Measurements from ENCODE around the gene SOX3. TPM values are rescaled to one million over a fixed set of nuclear protein-coding genes. Genes with fewer than 3 reads are reported as not detected.

Gene SOX3
- not detected for total RNA-seq
- long read RNA-seq = 0 reads

DNA sequence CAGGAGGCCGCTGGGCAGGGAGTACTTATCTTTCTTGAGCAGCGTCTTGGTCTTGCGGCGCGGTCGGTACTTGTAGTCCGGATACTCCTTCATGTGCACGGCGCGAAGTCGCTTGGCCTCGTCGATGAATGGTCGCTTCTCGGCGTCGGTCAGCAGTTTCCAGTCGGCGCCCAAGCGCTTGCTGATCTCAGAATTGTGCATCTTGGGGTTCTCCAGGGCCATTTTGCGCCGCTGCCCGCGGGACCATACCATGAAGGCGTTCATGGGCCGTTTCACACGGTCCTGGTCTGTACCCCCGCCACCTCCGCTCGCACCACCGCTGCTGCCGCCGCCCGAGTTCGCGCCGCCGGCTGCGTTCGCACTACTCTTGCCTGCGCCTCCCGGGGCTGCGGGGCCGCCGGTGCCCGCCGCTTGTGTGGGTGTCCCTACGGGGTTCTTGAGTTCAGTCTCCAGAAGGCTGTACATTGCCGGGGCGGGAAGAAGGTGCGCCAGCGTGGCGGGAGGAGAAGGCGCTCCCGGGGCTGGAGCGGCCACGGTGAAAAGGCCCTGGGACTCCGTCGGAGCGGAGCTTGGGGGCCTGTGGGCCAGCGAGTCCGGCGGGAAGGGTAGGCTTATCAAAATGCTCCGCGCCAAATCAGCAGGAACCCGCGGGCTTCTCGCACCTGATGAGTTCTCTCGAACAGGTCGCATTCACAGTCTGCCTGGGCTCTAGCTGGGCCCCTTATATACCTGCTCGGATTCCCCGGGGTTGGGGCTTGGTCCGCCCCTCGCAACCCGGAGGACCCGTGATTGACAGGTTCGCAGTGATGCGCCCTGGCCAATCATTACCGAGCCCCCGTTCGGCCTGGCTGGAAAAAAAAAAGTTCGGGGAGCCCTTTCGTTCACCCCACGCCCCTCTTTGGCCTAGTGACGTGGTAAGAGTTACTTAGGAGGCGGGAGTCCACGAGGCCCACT is at the start of gene SOX3:
TSS of gene SOX3 (minus strand) at position 699 of the 954 bp plus-strand sequence. CDS start at position 690, 9 bp downstream.
- no peak for DNase-seq
- no peak for ATAC-seq
- Histone ChIP-seq H3K4me1 (no peaks in the 10 kb centered on the region), H3K4me3 (peak within 1 kb of the TSS; percentile 21), H3K36me3 (no peaks in the 10 kb centered on the region), H3K27ac (no peak within 1 kb of the TSS), H3K9me3 (no peaks in the 10 kb centered on the region), H3K27me3 (ENCODE audit: low read depth) (peaks cover 69% of the 10 kb centered on the region)
- TF ChIP-seq, protein P1, sequence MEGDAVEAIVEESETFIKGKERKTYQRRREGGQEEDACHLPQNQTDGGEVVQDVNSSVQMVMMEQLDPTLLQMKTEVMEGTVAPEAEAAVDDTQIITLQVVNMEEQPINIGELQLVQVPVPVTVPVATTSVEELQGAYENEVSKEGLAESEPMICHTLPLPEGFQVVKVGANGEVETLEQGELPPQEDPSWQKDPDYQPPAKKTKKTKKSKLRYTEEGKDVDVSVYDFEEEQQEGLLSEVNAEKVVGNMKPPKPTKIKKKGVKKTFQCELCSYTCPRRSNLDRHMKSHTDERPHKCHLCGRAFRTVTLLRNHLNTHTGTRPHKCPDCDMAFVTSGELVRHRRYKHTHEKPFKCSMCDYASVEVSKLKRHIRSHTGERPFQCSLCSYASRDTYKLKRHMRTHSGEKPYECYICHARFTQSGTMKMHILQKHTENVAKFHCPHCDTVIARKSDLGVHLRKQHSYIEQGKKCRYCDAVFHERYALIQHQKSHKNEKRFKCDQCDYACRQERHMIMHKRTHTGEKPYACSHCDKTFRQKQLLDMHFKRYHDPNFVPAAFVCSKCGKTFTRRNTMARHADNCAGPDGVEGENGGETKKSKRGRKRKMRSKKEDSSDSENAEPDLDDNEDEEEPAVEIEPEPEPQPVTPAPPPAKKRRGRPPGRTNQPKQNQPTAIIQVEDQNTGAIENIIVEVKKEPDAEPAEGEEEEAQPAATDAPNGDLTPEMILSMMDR (IDR thresholded peaks at IDR 0.05) = no peak
- intact Hi-C loops (cut with DNase I) = no loop called here

DNA sequence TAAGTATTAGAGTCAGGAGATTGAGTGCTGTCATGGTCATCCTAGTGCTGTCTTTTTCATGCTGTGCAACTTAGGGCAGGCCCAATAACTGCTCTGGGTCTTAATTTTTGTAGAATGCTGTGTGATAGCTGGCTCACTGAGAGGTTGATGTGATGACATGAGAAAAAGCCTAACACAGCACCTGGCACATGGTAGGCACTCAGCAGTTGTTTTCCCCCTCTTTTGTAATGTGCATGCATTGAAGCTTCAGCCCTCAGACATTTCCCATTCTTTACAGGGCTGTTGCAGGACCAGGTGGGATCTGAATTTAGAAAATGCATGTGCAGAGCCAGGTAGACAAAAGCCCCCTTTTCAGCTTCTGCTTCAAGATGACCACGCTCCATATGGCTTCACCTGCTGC is 44.1 kb upstream of the SOX3 start:
- ATAC-seq (no peak), DNase-seq (no peak)
- Histone ChIP-seq H3K36me3 (no peaks in the 10 kb centered on the region), H3K4me1 (no peaks in the 10 kb centered on the region), H3K9me3 (no peaks in the 10 kb centered on the region), H3K27ac (no peak overlapping the region), H3K27me3 (ENCODE audit: low read depth) (no peaks in the 10 kb centered on the region), H3K4me3 (no peak overlapping the region)
- intact Hi-C loops (cut with DNase I) = no loop called here
- TF ChIP-seq, protein P1 (IDR thresholded peaks at IDR 0.05) = no peak

DNA sequence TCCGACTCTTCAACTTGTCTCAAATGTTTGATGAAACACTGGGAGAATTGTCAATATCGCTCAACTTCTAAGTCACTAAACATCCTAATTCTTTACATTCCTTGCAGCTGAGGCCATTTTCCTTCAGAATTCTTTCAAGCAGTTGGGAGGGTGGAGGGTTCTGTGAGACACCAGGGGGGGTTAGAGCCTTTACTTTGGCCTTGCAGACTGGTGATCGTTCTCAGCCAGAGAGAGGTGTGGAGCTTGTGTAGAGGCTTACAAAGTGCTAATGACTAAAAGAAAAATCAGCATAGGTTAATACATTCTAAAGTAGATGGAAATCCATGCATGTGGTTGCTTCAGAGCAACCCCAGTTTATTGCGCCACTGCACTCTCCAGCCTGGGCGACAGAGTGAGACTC is 21.3 kb upstream of the SOX3 start:
- Histone ChIP-seq H3K27ac (no peak overlapping the region), H3K4me3 (no peak overlapping the region), H3K4me1 (no peaks in the 10 kb centered on the region), H3K36me3 (no peaks in the 10 kb centered on the region), H3K27me3 (ENCODE audit: low read depth) (no peaks in the 10 kb centered on the region), H3K9me3 (no peaks in the 10 kb centered on the region)
- intact Hi-C loops (cut with DNase I) = no loop called here
- ATAC-seq (no peak), DNase-seq (no peak)
- TF ChIP-seq, protein P1 (IDR thresholded peaks at IDR 0.05) = no peak

DNA sequence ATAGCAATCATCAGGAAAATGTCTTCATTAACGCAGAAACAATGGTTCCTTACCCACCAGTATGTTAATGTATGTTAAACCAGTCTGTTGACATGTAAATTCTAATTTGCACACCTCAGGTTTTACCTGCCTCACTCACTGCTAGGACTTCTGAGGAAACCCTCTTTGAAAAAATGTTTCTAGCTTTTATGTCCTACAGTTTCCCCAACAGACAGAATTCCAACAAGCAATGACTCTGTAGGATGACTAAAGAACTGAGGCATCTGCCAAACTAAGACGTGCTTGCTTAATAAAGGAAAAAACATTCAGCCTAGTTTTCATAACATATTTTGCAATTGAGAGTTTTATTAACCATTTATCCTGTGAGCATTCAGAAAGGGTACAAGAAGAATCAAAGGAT is 20.6 kb upstream of the SOX3 start:
- ATAC-seq (no peak), DNase-seq (no peak)
- H3K9me3 ChIP-seq = no peaks in the 10 kb centered on the region
- no peak overlapping the region for H3K27ac ChIP-seq
- intact Hi-C loops (cut with DNase I) = no loop called here
- TF ChIP-seq, protein P1 (IDR thresholded peaks at IDR 0.05) = no peak
- no peaks in the 10 kb centered on the region for H3K27me3 ChIP-seq (ENCODE audit: low read depth)
- H3K36me3 ChIP-seq = no peaks in the 10 kb centered on the region
- H3K4me3 ChIP-seq = no peak overlapping the region
- H3K4me1 ChIP-seq = no peaks in the 10 kb centered on the region

DNA sequence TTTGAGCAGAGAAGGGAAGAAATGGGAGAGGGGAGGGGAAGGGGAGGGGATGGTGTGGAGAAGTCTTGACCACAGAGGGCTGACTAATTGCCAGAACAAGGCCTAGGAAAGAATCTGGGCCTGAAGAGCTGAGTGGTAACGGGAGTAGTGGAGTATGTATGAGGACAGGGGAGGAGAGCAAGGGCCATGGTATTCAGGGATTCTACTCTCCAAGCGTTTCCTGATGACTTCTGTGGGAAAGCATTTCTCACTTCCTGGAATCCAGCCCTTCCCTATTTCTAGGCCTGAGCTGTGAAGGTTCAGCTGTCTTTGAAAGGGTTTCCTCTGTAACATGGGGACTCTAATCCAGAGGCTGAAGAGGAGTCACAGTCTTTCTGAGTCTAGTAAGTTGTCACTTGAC is 19.7 kb upstream of the SOX3 start:
- DNase-seq (no peak), ATAC-seq (no peak)
- no peaks in the 10 kb centered on the region for H3K27me3 ChIP-seq (ENCODE audit: low read depth)
- no peaks in the 10 kb centered on the region for H3K9me3 ChIP-seq
- H3K4me1 ChIP-seq = no peaks in the 10 kb centered on the region
- intact Hi-C loops (cut with DNase I) = no loop called here
- no peak overlapping the region for H3K4me3 ChIP-seq
- H3K36me3 ChIP-seq = no peaks in the 10 kb centered on the region
- no peak overlapping the region for H3K27ac ChIP-seq
- TF ChIP-seq, protein P1 (IDR thresholded peaks at IDR 0.05) = no peak

All from lower lobe of right lung (tissue), 2 donors.